Dermis microvascular lymphatic vessel endothelial cell (primary cell): ENCODE measurements around the gene PRKN. TPM values are rescaled to one million over a fixed set of nuclear protein-coding genes. Genes with fewer than 3 reads are reported as not detected.
"Not testable (repeated sequence)": the region's sequence is repeated elsewhere in the genome, so short reads cannot be mapped to it uniquely, and the experiment has no call there.

Experiments used
- DNase-seq, 2 donors: peaks; one replicate each; pipeline versions ENCODE4 v3.0.0 to v3.0.0-alpha.2; 2010; ENCODE audit warnings: low read depth in 2 of 2
- total RNA-seq: library from RNA; depleted of rRNA; stranded (reverse); fragments of >200 nt; gene quantifications from 2 replicates; pipeline ENCODE4 v1.2.1, GENCODE V29; 2014

The PRKN gene
- total RNA-seq, 1 donor from 2014 or later = 0.39 TPM

GRCh38 chr6:161331402-161332081, 1396.0 kb downstream of the PRKN start:
- not testable (repeated sequence) for DNase-seq

- no peak for DNase-seq
Measured at GRCh38 chr6:161327360-161327953, 1400.1 kb downstream of the PRKN start.

- no peak for DNase-seq
Measured at GRCh38 chr6:161319231-161319630, 1408.3 kb downstream of the PRKN start.

- no peak for DNase-seq
Measured at GRCh38 chr6:161318456-161318855, 1409.1 kb downstream of the PRKN start.

GRCh38 chr6:161316531-161316930, 1411.0 kb downstream of the PRKN start:
- DNase-seq = no peak

GRCh38 chr6:161315246-161315917, 1412.2 kb downstream of the PRKN start:
- not testable (repeated sequence) for DNase-seq

- DNase-seq = not testable (repeated sequence)
Measured at GRCh38 chr6:161314541-161315245, 1412.9 kb downstream of the PRKN start.

- DNase-seq = no peak
Measured at GRCh38 chr6:161313940-161314509, 1413.5 kb downstream of the PRKN start.

GRCh38 chr6:161313475-161313874, 1414.1 kb downstream of the PRKN start:
- not testable (repeated sequence) for DNase-seq

- not testable (repeated sequence) for DNase-seq
Measured at GRCh38 chr6:161309774-161310173, 1417.8 kb downstream of the PRKN start.

GRCh38 chr6:161308075-161308655, 1419.4 kb downstream of the PRKN start:
- DNase-seq = no peak

- no peak for DNase-seq
Measured at GRCh38 chr6:161305860-161306259, 1421.7 kb downstream of the PRKN start.

- DNase-seq = no peak
Measured at GRCh38 chr6:161303628-161304340, 1423.8 kb downstream of the PRKN start.

GRCh38 chr6:161302949-161303348, 1424.6 kb downstream of the PRKN start:
- no peak for DNase-seq

- DNase-seq = no peak
Measured at GRCh38 chr6:161301338-161301737, 1426.2 kb downstream of the PRKN start.

- no peak for DNase-seq
Measured at GRCh38 chr6:161300823-161301222, 1426.7 kb downstream of the PRKN start.

- no peak for DNase-seq
Measured at GRCh38 chr6:161299726-161300125, 1427.8 kb downstream of the PRKN start.
